ENCODE measurements around the gene ZSWIM1. TPM values are rescaled to one million over a fixed set of nuclear protein-coding genes. Genes with fewer than 3 reads are reported as not detected.

The ZSWIM1 gene
- total RNA-seq, 1 experiment from 2014 or later: 13.2 TPM

DNA sequence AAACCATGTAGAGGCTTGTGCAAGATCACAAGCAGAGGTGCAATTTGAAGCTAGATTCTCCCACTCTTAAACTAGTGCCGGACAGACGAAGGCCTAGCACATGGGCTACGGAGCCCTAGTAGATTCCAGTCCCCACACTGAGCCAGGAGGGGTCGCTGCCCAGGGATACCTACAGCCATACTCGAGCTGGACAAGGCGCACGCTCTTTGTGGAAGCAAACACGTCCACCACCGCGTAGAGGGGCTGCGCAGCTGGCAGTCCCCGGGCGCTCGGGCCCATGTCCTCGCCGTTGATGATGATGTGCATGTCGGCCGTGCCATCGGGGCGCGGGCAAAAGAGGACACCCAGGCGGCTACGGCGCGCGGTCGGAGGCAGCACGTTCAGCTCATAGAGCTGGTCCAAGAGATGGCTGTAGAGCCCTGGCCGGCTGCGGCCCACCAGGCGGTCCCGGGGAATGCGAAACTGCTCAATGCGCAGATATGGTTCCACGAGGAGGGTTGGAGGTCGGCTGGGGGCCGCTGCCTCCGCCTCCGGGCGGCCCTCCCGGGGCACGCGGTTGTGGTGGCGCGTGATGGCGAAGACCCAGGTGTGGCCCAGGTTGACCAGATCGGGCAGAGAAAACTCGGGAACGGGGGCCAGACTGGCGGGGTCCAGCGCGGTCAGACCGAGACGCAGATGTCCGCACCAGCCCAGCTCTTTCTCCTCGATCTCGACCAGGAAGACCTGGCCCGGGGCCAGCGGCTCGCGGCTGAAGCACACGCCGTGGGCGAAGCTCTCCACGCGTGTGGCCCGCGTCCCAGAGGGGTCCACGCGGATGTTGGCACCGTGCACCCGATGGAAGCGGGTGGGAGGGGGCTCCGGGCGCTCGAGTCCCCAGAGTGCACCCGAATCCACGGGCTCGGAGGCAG lies 9.3 kb downstream of the ZSWIM1 start:
- CTCF ChIA-PET: interaction anchor here (0.6 to 0.8 kb wide), 2 partner anchors 79 to 120 kb away, joined by 3 to 4 read pairs; no protein-coding TSS in a partner anchor
- Histone ChIP-seq H3K36me3 (ENCODE audit: insufficient read depth, low read length, poor library complexity, severe bottlenecking) (peaks cover 1% of the 10 kb centered on the region), H3K27me3 (replicated peaks; ENCODE audit: insufficient read depth, low read depth, low read length, poor library complexity) (no peaks in the 10 kb centered on the region), H3K4me3 (ENCODE audit: low read depth, low read length, poor library complexity, severe bottlenecking) (peak overlapping the region; percentile 71), H3K9me3 (ENCODE audit: low read depth, low read length, poor library complexity, severe bottlenecking) (no peaks in the 10 kb centered on the region), H3K27ac (ENCODE audit: low read depth, low read length, poor library complexity, severe bottlenecking) (peak overlapping the region; percentile 69), H3K4me1 (ENCODE audit: insufficient read depth, low read length, poor library complexity, severe bottlenecking) (peaks cover 8% of the 10 kb centered on the region)
- no TSS peak for BruUV-seq (replicated peaks)
- intact Hi-C loops (cut with micrococcal nuclease; ENCODE audit: unreplicated experiment): loop anchor here (10.0 kb wide), 1 partner anchor 74 kb away; no protein-coding TSS in a partner anchor
- DNase-seq (ENCODE audit: low spot score): peak; percentile 76
- TF ChIP-seq, protein P1, sequence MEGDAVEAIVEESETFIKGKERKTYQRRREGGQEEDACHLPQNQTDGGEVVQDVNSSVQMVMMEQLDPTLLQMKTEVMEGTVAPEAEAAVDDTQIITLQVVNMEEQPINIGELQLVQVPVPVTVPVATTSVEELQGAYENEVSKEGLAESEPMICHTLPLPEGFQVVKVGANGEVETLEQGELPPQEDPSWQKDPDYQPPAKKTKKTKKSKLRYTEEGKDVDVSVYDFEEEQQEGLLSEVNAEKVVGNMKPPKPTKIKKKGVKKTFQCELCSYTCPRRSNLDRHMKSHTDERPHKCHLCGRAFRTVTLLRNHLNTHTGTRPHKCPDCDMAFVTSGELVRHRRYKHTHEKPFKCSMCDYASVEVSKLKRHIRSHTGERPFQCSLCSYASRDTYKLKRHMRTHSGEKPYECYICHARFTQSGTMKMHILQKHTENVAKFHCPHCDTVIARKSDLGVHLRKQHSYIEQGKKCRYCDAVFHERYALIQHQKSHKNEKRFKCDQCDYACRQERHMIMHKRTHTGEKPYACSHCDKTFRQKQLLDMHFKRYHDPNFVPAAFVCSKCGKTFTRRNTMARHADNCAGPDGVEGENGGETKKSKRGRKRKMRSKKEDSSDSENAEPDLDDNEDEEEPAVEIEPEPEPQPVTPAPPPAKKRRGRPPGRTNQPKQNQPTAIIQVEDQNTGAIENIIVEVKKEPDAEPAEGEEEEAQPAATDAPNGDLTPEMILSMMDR (conservative IDR thresholded peaks at IDR 0.05; ENCODE audit: low read depth, low read length): peak; percentile 69
- TF ChIP-seq EZH2 (IDR thresholded peaks at IDR 0.05; ENCODE audit: borderline replicate concordance, low read depth, low read length, poor library complexity, severe bottlenecking): no peak
- POLR2A ChIA-PET (ENCODE audit: low non-redundant PET): no interaction called here

DNA sequence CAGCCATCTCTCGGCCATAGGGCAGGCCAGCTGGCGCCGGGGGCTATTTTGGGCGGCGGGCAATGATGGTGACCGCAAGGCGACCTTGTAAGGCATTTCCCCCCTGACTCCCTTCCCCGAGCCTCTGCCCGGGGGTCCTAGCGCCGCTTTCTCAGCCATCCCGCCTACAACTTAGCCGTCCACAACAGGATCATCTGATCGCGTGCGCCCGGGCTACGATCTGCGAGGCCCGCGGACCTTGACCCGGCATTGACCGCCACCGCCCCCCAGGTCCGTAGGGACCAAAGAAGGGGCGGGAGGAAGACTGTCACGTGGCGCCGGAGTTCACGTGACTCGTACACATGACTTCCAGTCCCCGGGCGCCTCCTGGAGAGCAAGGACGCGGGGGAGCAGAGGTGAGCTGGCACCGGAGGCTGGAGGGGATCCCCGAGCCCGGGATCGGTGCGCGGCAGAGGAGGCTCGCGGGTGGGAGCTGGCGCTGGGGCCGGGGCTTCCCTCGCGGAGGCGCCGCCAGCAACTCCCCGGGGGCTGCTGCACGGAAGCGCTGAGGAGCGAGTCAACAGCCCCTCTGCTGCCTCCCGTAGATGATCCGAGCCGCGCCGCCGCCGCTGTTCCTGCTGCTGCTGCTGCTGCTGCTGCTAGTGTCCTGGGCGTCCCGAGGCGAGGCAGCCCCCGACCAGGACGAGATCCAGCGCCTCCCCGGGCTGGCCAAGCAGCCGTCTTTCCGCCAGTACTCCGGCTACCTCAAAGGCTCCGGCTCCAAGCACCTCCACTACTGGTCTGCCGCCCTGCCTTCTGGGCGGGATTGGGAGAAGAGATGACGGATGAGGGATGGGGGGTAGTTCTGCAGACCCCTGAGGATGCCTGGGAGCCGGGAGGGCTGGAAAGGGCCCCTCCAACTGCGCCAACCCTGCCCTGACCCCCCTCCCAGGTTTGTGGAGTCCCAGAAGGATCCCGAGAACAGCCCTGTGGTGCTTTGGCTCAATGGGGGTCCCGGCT lies 10.3 kb downstream of the ZSWIM1 start, which contains the start of the genes CTSA and NEURL2:
TSS of gene CTSA (plus strand) at position 351 of the 999 bp plus-strand sequence. CDS start at position 585, 234 bp downstream.
TSS of gene NEURL2 (minus strand) at position 224 of the 999 bp plus-strand sequence. CDS start at position 7, 217 bp downstream.
- ChIA-PET POLR2A (ENCODE audit: low non-redundant PET) (interaction anchor here (0.5 kb wide), 1 partner anchor 20 kb away, joined by 5 read pairs; no protein-coding TSS in a partner anchor), CTCF (interaction anchor here (0.5 kb wide), 1 partner anchor 132 kb away, joined by 3 read pairs; no protein-coding TSS in a partner anchor)
- intact Hi-C loops (cut with micrococcal nuclease; ENCODE audit: unreplicated experiment): loop anchor here (10.0 kb wide), 1 partner anchor 74 kb away; no protein-coding TSS in a partner anchor
- Histone ChIP-seq H3K4me1 (ENCODE audit: insufficient read depth, low read length, poor library complexity, severe bottlenecking) (peaks cover 8% of the 10 kb centered on the region), H3K27ac (ENCODE audit: low read depth, low read length, poor library complexity, severe bottlenecking) (peak within 1 kb of the TSS; percentile 69), H3K4me3 (ENCODE audit: low read depth, low read length, poor library complexity, severe bottlenecking) (peak within 1 kb of the TSS; percentile 71), H3K9me3 (ENCODE audit: low read depth, low read length, poor library complexity, severe bottlenecking) (no peaks in the 10 kb centered on the region), H3K36me3 (ENCODE audit: insufficient read depth, low read length, poor library complexity, severe bottlenecking) (no peaks in the 10 kb centered on the region), H3K27me3 (replicated peaks; ENCODE audit: insufficient read depth, low read depth, low read length, poor library complexity) (no peaks in the 10 kb centered on the region)
- DNase-seq (ENCODE audit: low spot score): peak; percentile 88
- no TSS peak for BruUV-seq (replicated peaks)
- no peak for TF ChIP-seq EZH2 (IDR thresholded peaks at IDR 0.05; ENCODE audit: borderline replicate concordance, low read depth, low read length, poor library complexity, severe bottlenecking)
- TF ChIP-seq, protein P1 (conservative IDR thresholded peaks at IDR 0.05; ENCODE audit: low read depth, low read length): no peak

Measured in A673 (cell line).